NCI-H2171 (cell line): ENCODE measurements around the gene VPS39.
A peak's percentile ranks its signal among the peaks of the same experiment; 100 is the strongest.

Source experiments
- DNase-seq: peaks from one replicate; lab custom pipeline; 2025; lab: John Stamatoyannopoulos, UW

VPS39 gene

GRCh38 chr15:42128476-42128875 is 79.6 kb downstream of the VPS39 start:
- DNase-seq = no peak

GRCh38 chr15:42123546-42123945 is 84.6 kb downstream of the VPS39 start:
- DNase-seq = no peak

GRCh38 chr15:42121682-42122081 is 86.4 kb downstream of the VPS39 start:
- DNase-seq = no peak

GRCh38 chr15:42121021-42121420 is 87.1 kb downstream of the VPS39 start:
- no peak for DNase-seq

- no peak for DNase-seq
Measured at GRCh38 chr15:42120285-42120684, 87.8 kb downstream of the VPS39 start.

GRCh38 chr15:42119446-42119760 is 88.7 kb downstream of the VPS39 start:
- DNase-seq = peak; percentile 26

- DNase-seq = no peak
Measured at GRCh38 chr15:42118650-42119445, 89.3 kb downstream of the VPS39 start.

GRCh38 chr15:42111924-42112323 is 96.2 kb downstream of the VPS39 start:
- no peak for DNase-seq

- no peak for DNase-seq
Measured at GRCh38 chr15:42110367-42110766, 97.7 kb downstream of the VPS39 start.

- DNase-seq = no peak
Measured at GRCh38 chr15:42108806-42109205, 99.3 kb downstream of the VPS39 start.
